WTC11 (cell line): ENCODE measurements around the gene COMMD10.

ENCODE experiments used
- ATF1 ChIP-seq: sonication (generic); formaldehyde crosslinking; IDR thresholded peaks from 2 replicates; pipeline ENCODE4 v1.8.1; 2023; ENCODE audit warnings: mild to moderate bottlenecking, moderate library complexity, missing genetic modification reagents
- ATF3 ChIP-seq: sonication (generic); formaldehyde crosslinking; conservative IDR thresholded peaks from 2 replicates; pipeline ENCODE4 v1.8.1; 2022; ENCODE audit warnings: mild to moderate bottlenecking, missing genetic modification reagents
- CBFB ChIP-seq: sonication (generic); formaldehyde crosslinking; IDR thresholded peaks from 2 replicates; pipeline ENCODE4 v1.8.1; 2022; ENCODE audit warnings: mild to moderate bottlenecking, low read depth, missing genetic modification reagents
- CTCF ChIP-seq: fragments of 200-600 bp; IDR thresholded peaks from 2 replicates; pipeline ENCODE4 v1.8.0; 2022; ENCODE audit warnings: antibody characterized with exemption
- E2F4 ChIP-seq: sonication (generic); formaldehyde crosslinking; IDR thresholded peaks from 2 replicates; pipeline ENCODE4 v1.8.1; 2022; ENCODE audit warnings: low read depth, mild to moderate bottlenecking, moderate library complexity, missing genetic modification reagents, borderline replicate concordance
- FOXJ3 ChIP-seq: sonication (generic); formaldehyde crosslinking; IDR thresholded peaks from 2 replicates; pipeline ENCODE4 v1.9.0; 2021; ENCODE audit warnings: missing genetic modification reagents, mild to moderate bottlenecking, borderline replicate concordance
- IRF1 ChIP-seq: sonication (generic); formaldehyde crosslinking; IDR thresholded peaks from 2 replicates; pipeline ENCODE4 v1.8.0; 2023; ENCODE audit warnings: missing genetic modification reagents
- IRF2 ChIP-seq: sonication (generic); formaldehyde crosslinking; IDR thresholded peaks from 2 replicates; pipeline ENCODE4 v1.8.0; 2022; ENCODE audit warnings: low read depth, missing genetic modification reagents, borderline replicate concordance
- JUN ChIP-seq: sonication (generic); formaldehyde crosslinking; IDR thresholded peaks from 2 replicates; pipeline ENCODE4 v1.8.0; 2023; ENCODE audit warnings: mild to moderate bottlenecking, missing genetic modification reagents
- MAX ChIP-seq: sonication (generic); formaldehyde crosslinking; IDR thresholded peaks from 2 replicates; pipeline ENCODE4 v1.8.0; 2022; ENCODE audit warnings: mild to moderate bottlenecking, missing genetic modification reagents
- USF2 ChIP-seq: sonication (generic); formaldehyde crosslinking; IDR thresholded peaks from 2 replicates; pipeline ENCODE4 v1.8.1; 2023; ENCODE audit warnings: mild to moderate bottlenecking, missing genetic modification reagents, moderate library complexity
- ZBTB43 ChIP-seq: sonication (generic); formaldehyde crosslinking; IDR thresholded peaks from 2 replicates; pipeline ENCODE4 v1.8.1; 2023; ENCODE audit warnings: mild to moderate bottlenecking, missing genetic modification reagents
- ZNF121 ChIP-seq: sonication (generic); formaldehyde crosslinking; IDR thresholded peaks from 2 replicates; pipeline ENCODE4 v1.8.0; 2023; ENCODE audit warnings: missing genetic modification reagents

GRCh38 chr5:116303810-116304209 lies 219.0 kb downstream of the COMMD10 start:
- TF ChIP-seq CTCF (no peak), MAX (no peak), FOXJ3 (no peak), ATF3 (CRISPR knock-in tag) (no peak), IRF2 (no peak), E2F4 (no peak), JUN (CRISPR knock-in tag) (no peak), USF2 (CRISPR knock-in tag) (no peak), ZNF121 (CRISPR knock-in tag) (no peak), ATF1 (CRISPR knock-in tag) (no peak), IRF1 (CRISPR knock-in tag) (no peak), CBFB (no peak), ZBTB43 (no peak)
